Kidney tubule cell (primary cell): ENCODE data around the gene DPEP2.
"Not testable (repeated sequence)": the region's sequence is repeated elsewhere in the genome, so short reads cannot be mapped to it uniquely, and the experiment has no call there.

Experiments used
- DNase-seq: peaks from one replicate; pipeline ENCODE4 v3.0.0-alpha.2; 2018; ENCODE audit warnings: low spot score

The DPEP2 gene

DNA sequence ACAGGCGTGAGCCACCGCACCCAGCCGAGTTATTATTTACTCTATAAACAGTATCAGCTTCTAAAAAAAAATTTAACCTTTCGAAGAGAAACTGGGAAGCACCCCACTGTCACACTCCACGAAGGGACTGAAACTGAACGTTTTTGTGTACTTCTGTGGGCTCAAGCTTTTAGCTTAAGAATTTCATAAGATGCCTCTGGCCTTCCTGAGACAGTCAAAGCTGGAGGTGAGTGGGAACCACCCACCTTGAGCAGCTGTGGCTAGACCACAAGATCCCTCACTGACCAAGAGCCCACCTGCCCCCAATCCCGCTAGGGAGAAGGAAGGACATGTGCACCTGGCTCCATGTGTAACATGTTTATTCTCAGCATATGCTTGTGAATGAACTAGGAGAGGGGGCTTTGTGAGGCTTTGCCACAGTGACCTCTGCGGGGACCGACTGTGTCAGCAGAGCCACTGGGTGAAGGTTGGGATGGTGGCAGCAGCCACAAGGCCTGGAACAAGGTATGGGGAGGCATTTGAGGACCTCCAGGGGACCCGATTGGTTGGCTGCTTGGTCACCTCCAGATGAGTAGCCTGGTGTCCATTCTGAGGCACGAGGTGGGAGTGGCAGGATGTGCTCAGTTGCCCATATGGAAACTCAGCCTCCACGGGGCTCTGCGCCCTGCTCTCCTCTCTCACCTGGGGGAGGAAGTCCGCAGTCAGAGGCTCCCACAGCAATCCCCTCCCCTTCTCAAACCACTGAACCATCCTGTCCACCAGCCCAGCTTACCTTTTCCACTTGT, 23.8 kb downstream of the DPEP2 start:
- no peak for DNase-seq

DNA sequence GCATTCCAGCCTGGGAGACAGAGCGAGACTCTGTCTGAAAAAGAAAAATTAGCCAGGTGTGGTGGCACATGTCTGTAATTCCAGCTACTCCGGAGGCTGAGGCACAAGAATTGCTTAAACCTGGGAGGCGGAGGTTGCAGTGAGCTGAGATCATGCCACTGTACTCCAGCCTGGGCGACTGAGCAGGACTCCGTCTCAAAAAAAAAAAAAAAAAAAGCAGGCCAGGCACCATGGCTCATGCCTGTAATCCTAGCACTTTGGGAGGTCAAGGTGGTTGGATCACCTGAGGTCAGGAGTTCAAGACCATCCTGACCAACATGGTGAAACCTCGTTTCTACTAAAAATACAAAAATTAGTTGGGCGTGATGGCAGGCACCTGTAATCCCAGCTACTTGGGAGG, 27.0 kb downstream of the DPEP2 start:
- not testable (repeated sequence) for DNase-seq

DNA sequence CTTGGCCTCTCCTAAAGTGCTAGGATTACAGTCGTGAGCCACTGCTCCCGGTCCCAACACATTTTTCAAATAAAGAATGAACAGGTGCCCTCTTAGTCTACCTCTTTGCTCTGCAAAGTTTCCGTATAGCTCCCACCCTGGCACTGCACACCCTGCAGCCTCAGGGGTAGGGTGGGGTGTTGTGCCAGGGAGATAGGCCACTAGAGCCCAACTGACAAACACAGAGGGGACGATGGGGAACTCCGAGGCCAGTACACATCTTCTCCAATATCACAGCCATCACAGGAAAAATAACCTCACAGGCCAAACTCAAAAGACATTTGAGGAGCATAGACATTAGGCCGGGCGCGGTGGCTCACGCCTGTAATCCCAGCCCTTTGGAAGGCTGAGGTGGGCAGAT, 28.2 kb downstream of the DPEP2 start:
- DNase-seq, result no peak

DNA sequence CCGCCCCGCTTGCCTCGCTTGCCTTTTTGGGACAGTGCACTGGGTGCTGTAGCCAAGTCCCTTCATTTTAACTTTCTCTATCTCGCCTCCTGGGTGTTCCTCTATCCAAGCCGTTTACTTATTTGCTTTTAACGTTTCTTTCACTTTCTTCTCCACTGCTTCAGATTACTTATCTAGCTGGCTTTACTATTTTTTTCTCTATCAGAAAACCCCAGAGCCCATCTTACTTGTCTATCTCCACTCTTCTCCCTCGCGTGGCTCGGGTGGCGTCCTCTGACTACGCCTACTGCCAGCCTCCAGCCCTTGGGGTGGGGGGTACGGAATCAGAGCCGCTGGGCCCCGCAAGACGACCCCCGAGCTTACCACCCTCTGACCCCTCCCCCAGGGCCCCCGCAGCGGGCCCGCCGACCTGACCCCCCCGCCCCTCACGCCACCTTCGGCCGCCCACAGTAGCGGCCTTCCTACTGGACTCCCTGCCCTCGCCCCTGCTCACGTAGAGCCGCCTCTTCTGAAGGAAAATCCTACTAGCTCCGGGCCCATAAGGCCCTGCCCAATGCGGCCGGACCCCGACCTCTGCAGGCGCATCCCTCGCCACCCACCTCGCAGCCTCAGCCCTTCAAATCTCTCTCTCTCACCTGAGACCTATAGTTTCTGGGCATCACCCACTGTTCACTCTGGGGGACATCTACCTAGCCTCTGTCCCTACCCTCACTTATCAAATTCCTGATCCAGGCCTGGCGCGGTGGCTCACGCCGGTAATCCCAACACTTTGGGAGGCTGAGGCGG, 29.8 kb downstream of the DPEP2 start:
- DNase-seq, result no peak

DNA sequence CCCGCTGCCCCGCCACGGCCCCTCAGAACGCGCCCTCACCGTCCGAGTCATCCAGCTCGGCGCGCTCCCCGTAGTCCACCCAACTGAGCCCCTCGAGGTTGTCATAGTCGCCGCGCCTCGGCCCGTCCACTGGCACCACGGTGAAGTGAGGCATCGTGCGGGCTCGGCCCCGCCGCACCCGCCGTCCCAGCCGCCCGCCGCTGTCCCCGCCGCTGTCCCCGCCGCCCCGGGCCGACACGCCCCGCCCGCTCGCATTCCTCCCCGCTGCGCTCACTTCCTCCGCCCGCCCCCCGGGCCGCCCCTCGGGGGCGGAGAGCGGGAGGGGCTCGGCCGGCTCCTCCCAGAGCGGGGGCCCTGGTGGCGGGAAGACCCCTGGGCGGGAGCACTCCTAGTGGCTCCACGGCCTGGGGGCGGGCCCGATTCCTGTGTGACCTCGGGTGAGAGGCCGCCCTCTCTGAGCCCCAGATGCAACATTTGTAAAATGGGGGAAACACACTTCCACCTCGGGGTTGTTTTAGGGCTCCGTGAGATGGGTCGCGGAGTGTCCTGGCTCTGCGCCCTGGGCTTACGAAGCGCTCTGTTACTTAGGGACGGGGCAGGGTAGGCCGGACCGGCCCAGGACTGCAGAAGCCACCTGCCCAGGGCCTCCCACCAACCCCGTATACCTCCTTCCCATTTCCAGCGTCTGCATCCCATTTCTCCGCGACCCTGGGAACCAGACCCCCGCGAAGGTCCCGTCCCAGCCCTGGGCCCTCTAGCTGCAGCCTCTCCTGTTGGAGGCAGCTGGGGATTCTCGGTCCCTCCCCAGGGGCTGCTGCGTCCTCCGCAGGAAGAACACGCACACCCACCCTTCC, 30.7 kb downstream of the DPEP2 start, which contains the start of gene SLC12A4:
Gene SLC12A4 (minus strand): TSS at position 238 of the 854 bp plus-strand sequence. CDS start 84 bp downstream, at position 154.
- DNase-seq, result peak; percentile 88

DNA sequence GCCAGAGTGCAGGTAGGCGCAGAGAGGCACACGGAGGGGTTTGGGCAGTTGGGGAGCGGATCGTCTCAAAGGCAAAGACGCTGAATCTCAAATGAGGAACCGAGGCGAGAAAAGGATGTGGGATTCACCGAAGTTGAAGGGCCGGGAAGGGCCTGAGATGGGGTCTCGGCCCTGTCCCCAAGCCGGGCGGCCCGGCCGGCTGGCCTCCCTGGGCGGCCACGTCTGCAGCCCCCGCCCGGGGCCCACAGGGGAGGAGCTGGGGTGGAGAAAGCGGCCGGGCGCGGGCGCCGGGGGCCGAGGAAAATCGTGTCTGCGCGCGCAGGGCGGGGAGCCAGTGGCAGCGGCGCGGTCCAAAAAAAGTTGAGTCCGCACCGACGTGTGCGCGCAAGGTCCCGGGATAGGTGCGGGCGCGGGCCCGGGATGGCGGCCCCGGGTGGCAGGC, 31.3 kb downstream of the DPEP2 start:
- DNase-seq, result peak; percentile 31

DNA sequence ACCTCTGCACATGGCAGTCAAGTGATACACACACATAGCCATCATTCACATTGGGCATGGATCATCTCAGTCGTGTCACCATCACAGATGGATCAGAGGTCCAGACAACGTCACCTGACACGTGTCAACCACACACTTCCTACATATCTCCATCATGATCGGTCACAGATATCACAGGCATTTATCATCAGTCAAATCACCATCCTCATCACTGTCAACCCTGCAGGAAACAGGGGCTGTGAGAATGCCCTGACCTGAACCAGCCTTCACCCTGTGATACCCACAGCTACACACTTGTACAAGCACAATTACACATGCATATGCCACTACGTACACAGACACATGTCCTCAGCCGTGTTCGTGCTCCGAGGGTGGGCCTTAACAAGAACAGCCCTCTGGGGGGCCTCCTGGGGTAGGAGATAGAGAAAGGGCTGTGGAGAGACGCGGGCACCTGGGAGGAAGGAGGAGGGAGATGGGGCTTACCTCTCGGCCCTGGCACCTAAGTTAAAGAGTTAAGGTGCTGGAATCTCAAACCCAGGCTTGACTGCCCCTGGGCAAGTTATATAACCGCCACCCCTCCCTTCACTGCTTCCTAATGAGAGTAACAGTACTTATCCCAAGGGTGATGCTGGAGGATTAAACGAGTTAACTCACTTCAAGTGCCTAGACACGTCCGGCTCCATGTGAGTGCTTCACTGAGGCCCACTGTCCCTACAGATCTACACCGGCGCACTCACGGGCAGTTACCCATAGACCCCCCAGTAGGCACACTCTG, 31.9 kb downstream of the DPEP2 start:
- DNase-seq, result peak; percentile 49

DNA sequence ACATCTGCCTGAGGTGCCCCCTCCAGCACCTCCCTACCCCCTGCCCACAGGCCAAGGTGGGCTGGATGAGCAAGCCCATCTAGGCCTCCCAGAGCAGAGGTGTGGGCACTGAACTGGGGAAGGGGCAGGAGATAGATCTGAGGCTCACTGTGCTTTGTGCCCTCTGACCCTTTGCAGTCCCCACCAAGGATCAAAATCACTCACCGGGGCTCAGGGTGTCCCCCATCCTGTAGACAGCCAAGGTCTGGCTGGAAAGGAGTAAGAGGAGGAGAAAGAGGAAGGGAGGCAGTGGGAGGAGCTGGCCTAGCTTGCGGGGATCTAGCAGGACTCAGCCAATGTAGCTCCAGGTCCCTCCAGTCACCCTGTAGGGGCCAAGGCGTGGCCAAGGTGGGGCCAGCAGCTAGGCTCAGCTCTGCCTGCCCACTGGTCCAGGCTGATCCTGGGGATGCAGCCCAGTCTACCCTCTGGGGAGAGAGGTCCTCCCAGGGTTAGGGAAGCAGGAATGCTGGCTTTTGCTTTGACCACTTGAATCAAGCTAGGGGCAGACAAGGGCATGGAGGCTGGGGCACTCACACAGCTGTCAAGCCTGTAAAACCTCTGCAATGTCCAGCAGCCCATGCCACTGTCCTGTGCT, 32.6 kb downstream of the DPEP2 start:
- peak; percentile 28 for DNase-seq

DNA sequence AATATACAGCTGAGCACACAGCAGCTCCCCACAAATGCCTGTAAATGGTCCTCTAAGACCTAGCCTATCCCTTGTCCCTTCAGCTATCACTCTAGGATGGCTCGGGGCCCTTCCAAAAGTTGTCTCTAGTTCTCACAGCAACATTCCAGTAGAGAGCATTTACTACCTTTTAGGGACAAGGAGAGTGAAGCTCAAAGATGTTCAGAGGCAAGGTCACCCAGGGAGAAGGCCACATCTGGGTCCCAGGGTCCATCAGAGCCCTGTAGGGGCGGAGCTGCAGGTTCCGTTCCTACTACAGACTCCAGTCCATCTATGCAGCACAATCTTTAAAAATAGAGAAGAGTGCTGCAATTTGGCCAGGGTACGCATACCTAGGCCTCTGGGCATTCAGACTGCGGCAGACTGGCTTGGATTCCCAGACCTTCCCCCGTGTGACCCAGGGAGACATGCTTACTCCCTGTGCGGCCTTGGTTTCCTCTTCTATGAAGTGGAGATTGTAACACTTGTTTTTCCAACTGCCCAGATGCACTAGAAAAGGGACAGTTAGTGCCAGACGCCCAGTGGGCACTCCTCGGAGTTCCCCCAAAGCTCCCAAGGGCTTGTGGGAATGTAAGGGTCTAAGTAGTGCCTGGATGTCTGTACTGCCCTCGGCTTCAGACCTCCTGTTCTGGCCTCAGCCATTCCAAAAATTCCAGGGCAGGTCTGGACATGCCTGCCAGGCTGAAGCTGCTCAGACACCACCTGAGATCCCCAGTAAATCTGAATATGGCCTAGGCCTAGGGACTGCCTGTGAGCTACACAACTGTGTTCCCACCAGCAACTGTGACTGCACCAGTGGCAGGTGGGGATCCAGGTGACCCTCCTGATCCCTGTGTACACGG, 33.4 kb downstream of the DPEP2 start:
- DNase-seq, result no peak

DNA sequence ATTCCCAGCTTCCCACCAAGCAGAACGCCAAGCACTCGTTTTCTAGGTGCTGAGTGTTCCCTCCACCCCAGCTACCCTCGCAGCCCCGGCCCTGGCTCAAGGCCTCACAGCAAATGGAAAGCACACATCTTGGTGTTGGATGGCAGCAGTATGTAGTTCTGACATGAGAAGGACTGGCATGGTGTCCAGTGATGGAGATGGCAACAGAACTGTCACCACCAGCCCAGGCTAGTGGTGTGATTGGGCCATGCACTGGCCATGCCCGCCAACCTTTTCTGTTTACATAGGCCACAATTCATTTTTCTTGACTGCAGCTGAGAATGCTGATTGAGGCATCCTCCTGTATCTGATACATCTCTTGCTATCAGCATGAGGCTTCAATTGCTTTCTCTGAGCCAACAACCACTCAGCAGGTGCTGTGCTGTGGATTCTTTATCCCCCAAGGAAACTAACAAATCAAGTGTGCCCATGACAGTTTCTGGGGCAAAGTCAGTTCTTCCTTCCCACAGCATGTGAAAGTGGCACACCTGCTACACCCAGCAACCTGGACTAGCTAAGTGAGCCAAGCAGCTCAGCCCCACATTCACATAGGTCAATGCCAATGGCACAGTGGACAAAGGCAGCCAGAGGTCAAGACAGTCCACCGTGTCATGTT, 34.7 kb downstream of the DPEP2 start:
- DNase-seq, result no peak

DNA sequence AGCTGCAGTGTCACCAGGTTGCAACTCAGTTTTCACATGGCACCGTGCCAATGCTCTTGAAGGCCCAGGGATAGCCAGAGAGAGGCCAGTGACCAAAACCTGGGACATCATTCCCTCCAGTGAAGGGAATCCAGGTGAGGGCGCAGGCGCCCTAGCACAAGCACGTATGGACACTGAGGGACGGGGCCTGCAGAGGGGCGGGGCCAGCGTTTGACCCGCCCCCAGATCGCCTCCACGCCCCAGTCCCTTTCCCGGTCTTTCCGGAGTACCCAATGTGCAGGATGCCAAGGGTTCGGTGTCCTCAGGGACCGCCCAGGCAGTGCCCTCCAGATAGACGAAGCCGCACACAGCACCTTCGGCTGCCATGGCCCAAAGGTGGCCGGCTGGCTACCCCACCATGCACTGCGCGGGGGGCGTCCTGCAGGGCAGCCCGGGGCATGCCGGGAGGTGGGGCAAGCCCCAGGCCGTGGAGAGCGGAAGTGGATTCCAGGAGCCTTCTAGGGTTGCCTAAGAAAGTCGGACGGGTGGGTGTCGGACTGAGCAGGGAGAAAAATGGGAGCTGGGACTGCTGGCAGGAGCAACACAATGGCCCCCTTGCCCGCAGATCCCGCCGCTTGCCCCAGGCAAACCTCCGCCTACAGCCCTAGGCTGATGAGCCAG, 35.5 kb downstream of the DPEP2 start:
- no peak for DNase-seq

DNA sequence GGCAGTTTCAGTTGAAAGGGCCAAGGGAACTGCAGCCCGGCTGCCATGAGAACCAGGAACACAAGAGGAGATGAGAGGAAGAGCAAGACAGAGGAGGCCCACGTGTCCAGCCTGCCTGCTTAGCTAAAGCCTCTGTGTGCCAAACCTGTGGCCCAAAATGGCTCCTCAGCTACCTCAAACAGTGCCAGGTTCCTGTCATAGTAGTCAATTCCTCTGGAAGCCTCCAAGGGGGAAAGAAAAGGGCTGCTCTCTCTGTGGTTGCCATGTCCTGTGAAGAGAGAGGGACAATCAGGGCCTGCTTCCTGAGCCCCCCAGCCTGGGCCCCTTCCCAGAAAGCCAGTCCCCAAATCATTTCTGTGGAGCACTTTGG, 36.0 kb downstream of the DPEP2 start:
- DNase-seq, result no peak

DNA sequence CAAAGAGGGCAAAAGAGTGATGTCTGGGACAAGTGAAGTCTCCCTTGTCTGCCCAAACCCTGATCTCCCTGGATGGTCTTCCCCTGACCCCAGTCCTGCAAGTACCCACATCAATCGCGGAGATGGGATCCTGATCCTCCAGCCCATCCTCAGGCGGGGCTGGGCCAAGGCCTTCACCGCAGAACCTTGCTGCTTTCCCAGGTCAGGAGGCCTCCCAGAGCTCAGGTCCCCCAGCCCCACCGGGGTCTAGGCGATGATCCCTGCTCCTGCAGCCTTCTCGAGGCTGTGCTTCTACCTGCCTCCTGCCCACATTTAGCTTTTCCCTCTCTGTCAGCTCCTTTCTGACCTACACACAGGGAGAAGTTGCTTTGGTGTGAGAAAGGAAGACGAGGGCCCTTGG, 37.1 kb downstream of the DPEP2 start:
- no peak for DNase-seq

DNA sequence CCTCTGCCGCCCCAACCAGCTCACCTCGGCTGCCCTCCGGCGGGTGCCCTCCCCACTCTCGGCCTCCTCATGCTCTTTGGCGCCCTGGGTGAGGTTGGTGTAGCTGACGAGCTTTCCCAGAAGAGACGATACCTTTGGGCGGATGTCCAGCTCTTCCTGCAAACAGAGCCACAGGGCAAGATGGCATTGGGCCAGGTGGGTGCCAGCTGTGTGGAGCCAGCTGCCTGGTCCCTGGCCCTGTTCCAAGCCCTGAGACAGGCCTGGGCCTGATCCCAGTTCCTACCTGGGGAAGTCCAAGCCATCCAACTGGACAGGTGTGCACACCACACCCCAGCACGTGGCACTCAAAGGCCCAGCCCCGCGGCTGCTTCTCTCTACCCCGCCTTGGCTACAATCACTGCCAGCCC, 37.7 kb downstream of the DPEP2 start:
- peak; percentile 61 for DNase-seq

DNA sequence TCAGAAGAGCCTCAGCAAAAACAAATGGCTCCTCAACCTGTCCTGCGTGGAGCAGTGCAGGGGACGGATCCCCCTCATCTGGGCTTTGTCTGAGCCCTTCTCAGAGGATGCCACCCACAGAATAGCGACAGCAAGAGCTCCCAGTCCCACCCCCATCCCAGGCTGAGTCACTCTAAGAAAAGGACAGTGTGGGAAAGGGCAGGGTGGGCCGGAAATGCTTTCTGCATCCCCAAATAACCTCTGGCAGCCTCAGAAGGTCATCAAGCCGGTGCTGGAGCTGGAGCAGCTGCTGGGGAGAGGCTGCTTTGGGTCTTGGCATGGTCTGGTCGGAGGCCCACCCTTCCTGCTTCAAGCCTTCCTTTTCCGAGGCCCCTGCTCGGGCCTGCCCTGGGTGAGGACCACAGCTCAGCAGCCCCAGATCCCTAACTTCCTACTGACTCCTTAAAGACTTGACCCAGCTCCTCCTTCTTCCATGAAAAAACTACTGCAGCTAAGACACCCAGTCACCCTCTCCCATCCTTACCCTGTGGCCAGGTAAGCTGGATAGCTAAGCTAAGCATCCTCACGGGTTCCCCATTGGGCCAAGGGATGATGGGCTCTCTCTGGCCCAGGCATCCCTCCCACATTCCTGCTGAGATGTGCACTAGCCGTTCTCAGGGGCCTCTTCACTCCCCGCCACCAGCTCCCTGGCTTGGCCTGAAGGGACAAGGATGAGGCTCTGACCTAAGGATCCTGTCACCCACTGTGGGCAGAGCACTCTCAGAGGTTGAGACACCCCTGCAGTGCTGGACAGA, 39.6 kb downstream of the DPEP2 start:
- DNase-seq, result no peak

DNA sequence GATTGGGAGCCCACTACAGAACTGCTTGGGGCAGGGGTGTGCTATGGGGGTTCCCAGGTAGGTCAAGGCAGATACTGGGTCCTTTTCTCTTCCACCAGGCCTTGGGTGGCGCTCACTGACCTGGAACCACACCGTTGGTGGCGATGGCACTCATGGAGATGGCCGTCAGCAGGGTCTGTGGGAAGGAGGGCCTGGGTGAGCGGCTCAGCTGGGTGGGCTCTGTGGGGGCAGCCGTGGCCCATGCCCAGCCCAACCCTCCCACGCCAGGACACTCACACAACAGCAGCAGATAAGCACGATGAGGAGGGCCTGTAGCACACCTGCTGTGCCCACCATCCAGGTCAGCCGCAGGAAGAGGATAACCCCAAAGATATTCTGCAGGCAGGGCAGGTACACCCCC, 41.7 kb downstream of the DPEP2 start:
- no peak for DNase-seq

DNA sequence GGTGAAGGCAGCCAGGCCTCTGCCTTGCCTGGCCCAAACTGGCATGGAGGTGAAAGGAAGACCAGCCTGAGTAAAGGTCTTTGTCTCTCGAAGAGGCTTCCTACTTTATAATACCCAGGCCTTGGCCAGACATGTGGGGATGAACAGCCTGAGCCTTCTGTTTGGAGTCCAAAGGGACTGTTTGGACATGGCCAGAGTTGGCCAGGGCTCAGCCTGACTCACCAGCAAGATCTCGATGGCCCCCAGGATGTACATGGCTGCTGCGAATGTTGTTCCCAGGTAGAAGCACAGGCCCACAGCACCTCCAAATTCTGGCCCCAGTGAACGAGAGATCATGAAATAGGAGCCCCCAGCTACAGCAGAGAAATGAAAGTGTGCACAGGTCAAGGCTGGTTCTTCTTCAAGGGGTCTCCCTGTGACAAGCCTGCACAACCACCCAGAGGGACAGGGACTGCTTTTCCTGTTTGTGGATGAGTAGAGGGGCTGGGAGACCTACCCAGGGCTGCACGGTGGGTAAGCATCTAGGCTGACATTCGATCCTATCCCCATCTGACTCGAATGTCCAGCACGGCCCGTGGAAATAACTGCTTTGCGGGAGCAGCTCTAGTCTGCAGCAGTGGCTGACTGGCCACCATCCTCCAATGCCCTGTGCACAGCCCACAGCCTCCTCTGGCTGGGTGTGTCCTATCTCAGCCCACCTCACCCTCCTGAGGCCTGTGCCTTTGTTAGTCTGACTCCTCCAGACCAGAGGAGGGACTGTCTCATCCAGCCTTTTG, 44.7 kb downstream of the DPEP2 start:
- DNase-seq, result no peak
